HepG2 (cell line): ENCODE measurements around the gene FUT8. TPM values are rescaled to one million over a fixed set of nuclear protein-coding genes. Genes with fewer than 3 reads are reported as not detected.

Experiments
- ATAC-seq: fragments of 200-7000 bp; cut with Tn5 transposase; 3 replicates; pipeline ENCODE4 v1.9.1; 2020; ENCODE audit warnings: mild to moderate bottlenecking, moderate library complexity
- BruUV-seq: library from RNA; stranded (reverse); fragments of 400-500 nt; replicated peaks from 2 replicates; lab custom pipeline; 2021; lab: Mats Ljungman, UMichigan
- CTCF ChIA-PET: fragments of 300-600 bp; formaldehyde crosslinking; extraction: SDS; loops from one replicate; lab custom pipeline; 2021; ENCODE audit warnings: low total read pairs, inconsistent platforms, low intra/inter-chr PET ratio; lab: Yijun Ruan, JAX
- POLR2A ChIA-PET: fragments of 350-600 bp; sonication (Branson Sonifier 250); formaldehyde crosslinking; loops from one replicate; lab custom pipeline; 2020; ENCODE audit warnings: antibody characterized with exemption, inconsistent platforms; lab: Yijun Ruan, JAX
- DNase-seq: peaks from one replicate; pipeline ENCODE4 v3.0.0-alpha.2; 2015; ENCODE audit warnings: low spot score
- FAIRE-seq: peaks from 3 replicates; lab custom pipeline; 2011; peaks lifted over from hg19 to GRCh38; lab: Jason Lieb, UNC
- H2AFZ ChIP-seq: one replicate; pipeline ENCODE4 v1.6.1; 2011; ENCODE audit warnings: low read length, inconsistent platforms
- H3K27ac ChIP-seq: fragments of 300-600 bp; 3 replicates; pipeline ENCODE4 v1.8.0; 2011; ENCODE audit warnings: mixed run types, mild to moderate bottlenecking, mixed read lengths, low read length, inconsistent platforms; ENCODE audit not compliant: insufficient read depth; ENCODE audit errors: extremely low read length
- H3K27me3 ChIP-seq, 2 experiments: fragments of 200-600 bp in 1 of 2; 2 replicates in 1 of 2; 3 replicates in 1 of 2; pipeline versions ENCODE4 v1.6.0 to v1.8.0; 2011; ENCODE audit warnings: low read length in 2 of 2, mild to moderate bottlenecking in 2 of 2, moderate library complexity in 2 of 2, inconsistent platforms in 1 of 2; ENCODE audit not compliant: insufficient read depth in 2 of 2, control insufficient read depth in 1 of 2
- H3K36me3 ChIP-seq, 2 experiments: fragments of 200-600 bp in 1 of 2; replicated peaks in 1 of 2; 2 replicates in 1 of 2; 3 replicates in 1 of 2; pipeline versions ENCODE4 v1.5.1 to v1.8.0; 2011; ENCODE audit warnings: low read length in 2 of 2, inconsistent platforms in 1 of 2; ENCODE audit not compliant: insufficient read depth in 2 of 2, control insufficient read depth in 1 of 2
- H3K4me1 ChIP-seq: 2 replicates; pipeline ENCODE4 v1.5.1; 2012; ENCODE audit warnings: low read length, inconsistent platforms; ENCODE audit not compliant: insufficient read depth
- H3K4me2 ChIP-seq: 2 replicates; pipeline ENCODE4 v1.6.0; 2011; ENCODE audit warnings: low read depth, low read length, inconsistent platforms
- H3K4me3 ChIP-seq, 3 experiments: fragments of 200-600 bp in 1 of 3; sonication (generic), shearing (Covaris generic) in 1 of 3; replicated peaks in 1 of 3; 2 replicates each; pipeline ENCODE4 v1.5.1; 2011 to 2016; ENCODE audit warnings: low read length in 3 of 3, inconsistent platforms in 2 of 3, low read depth in 2 of 3, mild to moderate bottlenecking in 2 of 3, control low read depth in 1 of 3, mixed read lengths in 1 of 3; ENCODE audit not compliant: insufficient read depth in 1 of 3
- H3K79me2 ChIP-seq: one replicate; pipeline ENCODE4 v1.6.1; 2011; ENCODE audit warnings: low read length, inconsistent platforms; ENCODE audit not compliant: insufficient read depth
- H3K9ac ChIP-seq: 2 replicates; pipeline ENCODE4 v1.6.0; 2011; ENCODE audit warnings: mild to moderate bottlenecking, low read depth, low read length, inconsistent platforms; ENCODE audit not compliant: insufficient read depth
- H3K9me3 ChIP-seq: 2 replicates; pipeline ENCODE4 v1.5.1; 2012; ENCODE audit warnings: mild to moderate bottlenecking, low read length
- H4K20me1 ChIP-seq: 2 replicates; pipeline ENCODE4 v1.6.0; 2011; ENCODE audit warnings: inconsistent platforms, mild to moderate bottlenecking, low read length, moderate library complexity; ENCODE audit not compliant: insufficient read depth
- AFF4 ChIP-seq: sonication (generic); formaldehyde crosslinking; IDR thresholded peaks from 2 replicates; pipeline ENCODE4 v1.4.0; 2020; ENCODE audit warnings: missing genetic modification reagents
- FOXA1 ChIP-seq, 2 experiments: fragments of 450-650 bp in 1 of 2; sonication (generic) in 1 of 2; formaldehyde crosslinking in 1 of 2; IDR thresholded peaks; 2 replicates each; pipeline versions ENCODE4 v1.4.0 to v1.6.1; 2016 to 2020; ENCODE audit warnings: missing genetic modification reagents in 1 of 2
- TCF7L2 ChIP-seq: IDR thresholded peaks from 2 replicates; pipeline ENCODE4 v1.6.1; 2011; ENCODE audit warnings: mild to moderate bottlenecking, low read depth, low read length, moderate library complexity
- THAP7 ChIP-seq: sonication (generic); formaldehyde crosslinking; IDR thresholded peaks from 2 replicates; pipeline ENCODE4 v1.8.1; 2023; ENCODE audit warnings: mild to moderate bottlenecking, missing genetic modification reagents
- in situ Hi-C: cut with HindIII; loops from 2 replicates; pipeline ENCODE4 v1.10.0; 2017; ENCODE audit warnings: low pct_unique_long_range_greater_than_20kb; ENCODE audit not compliant: extremely low pct_ligation_motif_present
- intact Hi-C: fragments of 100-400 bp; cut with micrococcal nuclease; formaldehyde crosslinking; loops from one replicate; pipeline ENCODE4 v1.10.0; 2022; ENCODE audit not compliant: unreplicated experiment
- polyA plus RNA-seq, 8 experiments: library from polyadenylated mRNA; depleted of rRNA in 3 of 8; stranded (reverse) in 7 of 8; unstranded in 1 of 8; fragments of >200 nt; fragmentation: Illumina TruSeq in 4 of 8; extraction: Trizol in 4 of 8; gene quantifications; 2 replicates each; pipeline versions ENCODE4 v1.2.1 to v1.2.3, GENCODE V29; 2011 to 2016; ENCODE audit warnings: low read depth in 4 of 8, missing spikeins in 1 of 8, mixed read lengths in 1 of 8; ENCODE audit not compliant: insufficient read depth in 1 of 8
- total RNA-seq, 5 experiments: library from RNA; depleted of rRNA; stranded (reverse); fragments of >200 nt; fragmentation: Illumina TruSeq; extraction: Trizol; gene quantifications; 2 replicates each; pipeline ENCODE4 v1.2.3, GENCODE V29; 2016; ENCODE audit warnings: low read depth in 1 of 5

The FUT8 gene
- total and polyA plus RNA-seq, 2 of the 13 experiments (the other 11 are each of a cell fraction or from before 2014, with no cell fraction given): 9.3 to 17.5 TPM

GRCh38 chr14:65787461-65787860 lies 374.9 kb downstream of the FUT8 start:
- no peak for ATAC-seq
- H3K27ac ChIP-seq: no peak overlapping the region
- H3K9me3 ChIP-seq: no peaks in the 10 kb centered on the region
- peaks cover 13% of the 10 kb centered on the region for H3K4me1 ChIP-seq
- H3K36me3 ChIP-seq: no peaks in the 10 kb centered on the region
- H4K20me1 ChIP-seq: no peaks in the 10 kb centered on the region
- no peak overlapping the region for H3K4me2 ChIP-seq
- POLR2A ChIA-PET: no interaction called here
- FAIRE-seq: no peak
- H2AFZ ChIP-seq: no peak overlapping the region
- peaks cover 0 to 14% of the 10 kb centered on the region in 2 experiments; a peak in 1 of 5 replicates for H3K27me3 ChIP-seq
- intact Hi-C loops: no loop called here
- CTCF ChIA-PET: no interaction called here
- no peak overlapping the region for H3K9ac ChIP-seq
- TF ChIP-seq TCF7L2: no peak
- no peak for TF ChIP-seq THAP7 (CRISPR knock-in tag)
- no peak for TF ChIP-seq AFF4
- TF ChIP-seq FOXA1 (IDR thresholded peaks at IDR 0.05): no peak
- TF ChIP-seq FOXA1 (CRISPR knock-in tag; IDR thresholded peaks at IDR 0.05): no peak
- in situ Hi-C loops: no loop called here
- no peak overlapping the region for H3K4me3 ChIP-seq
- H3K79me2 ChIP-seq: no peaks in the 10 kb centered on the region
- DNase-seq: no peak
- BruUV-seq: no TSS peak
